NOMO-1 treated with DMSO at 0.1 percent for 48 hours (cell line): Measurements from ENCODE around the gene MAP6.
"Not testable (repeated sequence)": the region's sequence is repeated elsewhere in the genome, so short reads cannot be mapped to it uniquely, and the experiment has no call there.

ENCODE experiments used
- DNase-seq: peaks from one replicate; lab custom pipeline; 2025; ENCODE audit not compliant: unreplicated experiment; lab: John Stamatoyannopoulos, UW

The MAP6 gene

GRCh38 chr11:75593286-75593915 is 75.4 kb downstream of the MAP6 start:
- DNase-seq, result no peak

GRCh38 chr11:75592715-75593114 is 76.1 kb downstream of the MAP6 start:
- DNase-seq, result no peak

DNA sequence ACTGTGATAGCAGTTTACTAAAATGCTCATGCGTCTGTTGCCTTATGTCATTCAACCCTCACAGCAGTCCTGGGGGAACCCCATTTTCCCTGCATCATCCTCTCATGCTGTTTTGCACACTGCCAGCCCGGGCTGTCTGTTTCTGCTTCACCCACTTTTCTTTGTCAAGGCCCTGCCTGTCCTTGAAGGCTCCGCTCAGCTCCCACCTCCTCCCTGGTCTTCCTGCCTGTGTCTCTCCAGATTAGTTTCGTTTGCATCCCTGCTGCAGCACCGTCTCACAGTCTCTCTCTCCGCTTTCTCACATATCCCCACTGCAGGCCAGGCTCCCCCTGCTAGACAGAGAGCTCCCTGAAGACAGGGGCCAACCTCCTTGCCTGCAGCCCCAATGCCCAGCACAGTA is 76.9 kb downstream of the MAP6 start:
- no peak for DNase-seq

DNA sequence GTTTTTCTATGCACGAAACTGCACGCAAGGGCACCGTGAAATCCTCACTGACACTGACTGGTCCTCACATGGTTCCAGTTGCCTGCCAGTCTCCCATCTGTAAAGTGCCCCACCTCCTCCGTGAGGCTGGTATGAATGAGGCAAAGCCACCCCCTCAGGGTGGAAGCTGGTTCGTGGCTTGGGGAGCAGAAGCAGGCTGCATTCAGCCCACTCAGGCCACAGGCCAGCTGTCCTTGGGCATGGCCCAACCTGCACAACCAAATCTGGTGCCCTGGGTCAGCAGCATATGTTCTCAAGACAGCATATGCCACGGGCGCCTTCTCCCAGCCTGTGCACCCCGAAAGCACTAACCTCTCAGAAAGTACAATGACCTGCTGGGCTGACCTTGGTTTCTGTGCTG is 77.5 kb downstream of the MAP6 start:
- no peak for DNase-seq

- DNase-seq, result no peak
Observed at GRCh38 chr11:75589933-75590332, 78.9 kb downstream of the MAP6 start.

DNA sequence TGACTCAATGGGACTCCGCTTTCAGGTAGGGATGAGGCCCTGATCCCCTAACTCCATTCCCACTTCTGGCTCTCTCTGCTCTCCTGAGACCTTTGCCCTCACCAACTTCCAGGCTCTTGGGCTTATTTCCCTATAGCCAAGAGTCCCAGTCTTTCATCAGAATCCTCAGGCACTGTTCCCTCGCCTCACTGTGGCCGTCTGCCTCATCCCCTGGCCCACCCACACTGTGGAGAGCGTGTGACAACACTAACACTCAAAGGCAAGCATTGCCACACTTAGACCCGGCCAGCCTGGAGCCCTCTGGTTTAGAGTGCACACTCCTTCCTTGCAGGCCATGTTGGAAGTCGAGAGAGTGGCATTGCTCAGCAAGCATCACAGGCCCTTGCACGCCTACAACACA is 79.8 kb downstream of the MAP6 start:
- DNase-seq, result no peak

DNA sequence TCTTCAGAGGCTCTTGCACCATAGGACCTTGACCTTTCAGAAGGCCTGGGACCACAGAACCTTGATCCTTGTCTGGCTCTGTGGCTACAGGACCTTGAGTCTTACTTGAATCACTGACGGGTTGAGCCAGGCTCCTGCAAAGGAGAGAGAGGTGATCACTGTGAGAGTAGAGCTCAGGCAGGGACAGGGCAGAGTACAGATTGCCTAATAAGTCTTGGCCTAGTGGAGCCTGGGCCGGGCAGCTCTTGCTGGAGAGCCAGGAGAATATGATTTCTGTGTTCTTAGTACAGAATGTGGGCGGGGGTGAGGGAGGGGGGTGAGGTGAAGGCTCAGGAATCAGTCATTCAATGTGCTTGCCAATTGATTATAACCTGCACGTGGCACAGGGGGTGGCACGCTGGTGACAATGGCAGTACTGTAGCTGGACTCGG is 80.8 kb downstream of the MAP6 start:
- no peak for DNase-seq

DNA sequence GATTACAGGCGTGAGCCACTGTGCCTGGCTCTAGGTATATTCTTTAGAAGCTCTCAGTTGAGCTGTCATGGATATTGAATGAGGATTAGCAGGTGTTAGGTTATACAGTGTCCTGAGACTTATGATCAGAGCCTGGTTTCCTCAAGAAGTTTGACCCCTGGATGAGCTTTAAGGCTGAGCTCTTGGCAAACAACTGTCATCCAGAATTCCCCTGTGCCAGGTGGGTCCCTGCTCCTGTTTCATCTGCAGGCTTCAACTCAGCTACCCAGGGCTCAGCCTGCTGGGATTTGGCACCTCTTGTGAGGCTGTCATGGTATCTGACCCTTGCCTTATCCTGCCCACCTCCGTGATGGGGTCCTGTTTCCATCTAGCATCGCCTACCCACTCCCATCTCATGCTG is 82.4 kb downstream of the MAP6 start:
- no peak for DNase-seq

DNA sequence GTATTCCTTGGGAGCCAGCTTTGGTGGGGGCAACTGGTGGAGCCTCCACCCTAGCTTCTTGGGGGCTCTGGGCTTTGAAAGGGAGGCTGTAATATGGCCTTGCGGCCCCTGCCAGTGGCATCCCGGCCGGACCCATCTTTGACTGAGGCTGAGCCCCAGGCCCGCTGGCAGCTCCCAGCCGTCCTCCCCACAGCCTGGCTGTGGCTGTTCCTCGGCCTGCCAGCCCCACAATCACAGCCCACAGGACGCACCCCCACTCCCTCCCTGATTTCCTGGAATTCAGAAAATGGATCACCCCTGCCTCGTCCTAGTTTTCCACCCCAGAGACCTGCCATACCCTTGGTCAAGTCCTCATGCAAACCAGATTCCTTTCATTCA is 83.6 kb downstream of the MAP6 start:
- DNase-seq, result no peak

DNA sequence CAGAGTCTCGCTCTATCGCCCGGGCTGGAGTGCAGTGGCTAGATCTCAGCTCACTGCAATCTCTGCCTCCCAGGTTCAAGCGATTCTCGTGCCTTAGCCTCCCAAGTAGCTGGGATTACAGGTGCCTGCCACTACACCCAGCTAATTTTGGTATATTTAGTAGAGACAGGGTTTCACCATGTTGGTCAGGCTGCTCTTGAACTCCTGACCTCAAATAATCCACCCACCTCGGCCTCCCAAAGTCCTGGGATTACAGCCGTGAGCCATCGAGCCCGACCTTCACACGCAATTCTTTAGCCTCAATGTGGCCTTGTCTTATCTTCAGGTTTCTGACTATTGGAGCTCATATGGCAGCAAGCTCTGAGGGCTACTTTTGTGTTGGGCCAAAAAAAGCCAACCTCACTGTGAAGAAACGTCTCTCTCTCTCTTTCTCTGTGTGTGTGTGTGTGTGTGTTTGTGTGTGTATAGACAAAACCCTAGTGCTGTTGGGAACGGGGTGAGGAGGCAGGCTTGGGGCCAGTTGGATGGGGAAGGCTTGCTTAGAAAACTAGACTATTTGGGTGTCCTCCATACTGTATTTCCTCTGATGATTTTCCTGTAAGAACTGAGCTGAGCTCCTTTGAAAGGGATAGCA is 84.1 kb downstream of the MAP6 start:
- DNase-seq, result not testable (repeated sequence)

DNA sequence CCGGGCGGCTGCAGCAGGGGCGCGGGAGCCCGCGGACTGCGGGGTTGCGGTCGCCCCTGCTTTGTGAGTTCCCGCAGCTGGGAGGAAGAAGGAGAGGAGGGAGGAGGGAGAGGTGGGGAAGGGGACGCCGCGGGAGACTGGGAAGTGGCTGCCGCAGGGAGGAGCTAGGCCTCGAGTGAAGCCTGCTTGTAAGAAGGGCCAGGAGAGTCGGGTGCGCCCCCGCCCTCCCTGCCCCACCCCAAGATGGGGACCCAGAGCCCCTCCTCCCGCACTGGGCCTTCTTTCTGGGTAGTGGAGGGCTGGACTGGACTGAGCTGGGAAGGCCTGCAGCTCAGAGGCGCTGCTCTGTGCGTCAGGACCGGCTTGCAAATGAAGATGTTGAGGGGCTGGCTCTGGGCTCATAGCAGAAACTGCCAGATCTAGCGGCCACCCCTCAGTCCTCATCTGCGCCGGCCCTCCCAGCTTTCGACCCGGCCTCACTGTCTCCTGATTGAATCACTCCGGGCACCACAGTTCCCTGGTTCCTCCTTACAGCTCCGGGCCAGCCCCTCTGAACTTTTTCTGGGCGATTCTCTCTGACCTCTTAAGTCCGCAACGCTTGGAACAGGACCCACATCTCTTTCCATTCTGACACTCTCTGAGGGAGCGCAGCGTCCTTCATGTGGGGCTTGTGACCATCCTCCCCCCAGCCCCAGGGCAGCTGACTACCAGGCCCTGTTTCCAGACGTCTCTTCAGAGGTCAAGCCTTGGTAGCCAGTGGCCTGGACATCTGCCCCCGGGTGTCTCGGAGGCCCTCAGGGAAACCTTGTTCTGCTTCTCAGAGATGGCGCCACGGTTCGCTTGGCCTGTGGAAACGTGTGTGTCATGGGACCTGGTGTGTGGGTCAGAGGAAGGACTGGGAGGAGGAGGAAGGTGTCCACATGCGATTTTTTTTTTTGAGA is 84.8 kb downstream of the MAP6 start:
- no peak for DNase-seq

DNA sequence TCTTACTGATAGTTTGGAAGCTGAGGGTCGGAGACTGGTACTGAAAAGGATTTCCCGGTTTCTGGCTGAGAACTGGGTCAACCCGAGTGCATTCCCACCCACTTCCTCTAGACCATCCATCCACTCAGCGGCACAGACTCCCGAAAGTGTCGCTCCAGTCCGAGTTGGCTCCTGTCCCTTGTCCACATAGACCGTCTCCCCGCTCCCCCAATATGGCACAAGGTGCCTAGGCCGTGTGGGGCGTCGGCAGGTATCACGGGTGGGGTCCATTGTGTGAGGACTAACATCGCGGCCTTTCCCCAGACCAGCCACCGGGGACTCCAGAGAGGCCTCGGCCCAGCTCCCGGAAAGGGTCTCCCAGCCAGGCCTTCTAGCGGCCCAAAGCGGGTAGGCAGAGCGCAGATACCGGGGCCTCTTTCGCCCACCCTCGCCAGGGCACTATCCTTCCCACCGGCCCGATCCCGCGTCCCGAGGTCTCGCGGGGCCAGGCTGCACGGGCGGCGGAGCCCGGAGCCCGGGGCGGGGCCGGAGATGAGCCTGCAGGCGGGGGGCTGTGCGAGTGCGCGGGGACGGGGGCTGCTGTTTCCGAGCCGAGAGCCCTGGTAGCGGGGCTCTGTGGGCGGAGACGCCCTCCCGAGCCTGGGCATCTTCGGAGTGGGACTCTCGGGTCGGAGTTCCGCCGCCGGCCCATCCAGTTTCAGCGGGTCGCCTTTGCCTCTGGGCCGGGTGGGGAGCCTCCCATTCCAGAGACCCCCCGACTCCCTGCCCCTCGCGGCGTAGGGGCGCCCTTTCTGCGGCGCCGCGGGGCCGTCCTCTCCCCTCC is 85.7 kb downstream of the MAP6 start:
- peak; percentile 54 for DNase-seq

DNA sequence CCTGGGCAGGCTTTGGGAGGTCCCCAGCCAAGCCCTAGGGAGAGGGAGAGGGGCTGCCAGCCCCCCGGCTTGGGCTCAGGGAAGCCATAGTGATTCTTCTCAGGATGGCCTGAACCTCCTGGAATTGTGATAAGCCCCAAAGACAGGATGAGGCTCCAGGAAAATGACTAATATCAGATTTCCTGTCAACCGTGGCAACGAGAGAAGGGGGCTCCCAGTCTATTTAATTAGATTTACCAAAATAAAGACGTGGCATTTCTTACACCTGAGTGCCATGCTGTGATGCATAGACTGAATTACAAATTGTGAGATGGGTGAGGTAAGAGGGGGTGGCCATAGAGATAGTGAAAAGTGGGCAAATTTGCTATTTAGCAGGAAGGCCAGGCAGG is 86.3 kb downstream of the MAP6 start:
- DNase-seq, result no peak

DNA sequence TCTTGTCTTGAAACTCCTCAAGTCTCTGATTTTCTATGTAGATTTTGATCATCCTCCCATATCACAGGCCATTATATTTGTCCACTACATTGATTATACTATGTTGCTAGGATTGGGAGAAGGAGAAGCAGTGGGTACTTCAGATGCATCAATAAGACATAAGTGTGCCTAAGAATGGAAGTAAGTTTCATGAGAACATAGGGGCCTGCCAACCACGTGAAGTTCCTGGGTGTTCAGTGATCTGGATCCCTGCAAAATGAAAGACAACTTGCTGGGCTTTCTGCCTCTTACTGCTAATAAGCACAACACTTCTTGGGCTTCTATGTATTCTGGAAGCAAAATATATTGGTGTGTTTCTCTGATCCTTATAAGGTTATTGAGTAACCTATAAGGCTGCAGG is 89.0 kb downstream of the MAP6 start:
- no peak for DNase-seq

- DNase-seq, result no peak
Observed at GRCh38 chr11:75578977-75579376, 89.9 kb downstream of the MAP6 start.

DNA sequence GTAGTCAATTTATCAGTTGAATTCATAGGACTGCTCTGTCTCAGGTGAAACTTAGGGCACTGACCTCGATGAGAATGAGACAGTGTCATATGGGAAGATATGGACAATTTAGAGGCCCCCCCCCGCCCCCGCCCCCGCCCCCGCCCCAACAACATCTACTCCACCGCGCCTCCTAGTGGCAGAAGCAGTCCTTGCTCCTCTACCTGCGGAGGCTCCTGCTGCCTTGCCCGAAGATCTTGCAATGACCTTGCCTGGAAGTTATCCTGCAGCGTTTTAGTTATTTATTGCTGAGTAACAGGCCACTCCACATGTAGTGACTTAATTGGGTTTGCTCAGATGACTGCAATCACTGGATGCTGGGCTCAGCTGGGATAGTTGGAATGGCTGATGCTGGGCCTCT is 91.6 kb downstream of the MAP6 start:
- no peak for DNase-seq

DNA sequence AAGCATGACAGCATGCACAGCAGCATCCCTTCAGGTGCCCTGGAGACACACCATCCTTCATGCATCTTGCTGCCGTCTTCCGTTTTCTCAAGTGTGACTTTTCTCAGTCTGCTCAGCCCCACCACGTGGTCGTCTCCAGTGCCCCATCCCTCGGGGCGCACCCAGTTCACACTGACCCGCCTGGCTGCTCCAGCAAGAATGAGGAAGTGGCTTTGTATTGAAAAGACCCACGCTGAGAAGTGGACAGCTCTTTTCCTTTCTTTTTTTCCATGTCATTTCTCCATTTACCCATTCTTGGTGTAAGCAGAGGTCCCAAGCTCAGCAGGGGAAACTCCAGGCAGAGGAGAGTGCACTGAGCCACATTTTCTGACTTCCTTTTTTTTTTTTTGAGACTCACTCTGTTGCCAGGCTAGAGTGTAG is 92.3 kb downstream of the MAP6 start:
- DNase-seq, result peak; percentile 67

DNA sequence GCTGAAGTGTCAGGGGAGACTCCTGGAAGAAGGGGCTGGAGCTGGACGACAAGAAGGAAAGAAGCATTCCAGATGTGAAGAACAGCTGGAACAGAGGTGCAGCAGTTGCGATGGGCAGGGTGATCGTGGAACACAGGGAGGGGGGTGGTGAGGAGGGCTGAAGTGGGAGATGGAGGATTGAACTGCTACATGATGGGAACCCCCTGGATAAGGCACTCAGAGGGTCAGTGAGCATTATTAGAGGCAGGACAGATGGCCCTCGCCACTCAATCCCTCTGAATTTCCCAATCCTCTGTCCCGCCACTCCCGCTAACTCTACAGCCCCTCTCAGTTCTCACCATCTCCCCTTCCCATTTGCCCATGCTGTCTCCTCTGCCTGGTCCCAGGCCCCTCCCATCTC is 92.8 kb downstream of the MAP6 start:
- no peak for DNase-seq

GRCh38 chr11:75574698-75575602 is 93.9 kb downstream of the MAP6 start:
- DNase-seq, result no peak

DNA sequence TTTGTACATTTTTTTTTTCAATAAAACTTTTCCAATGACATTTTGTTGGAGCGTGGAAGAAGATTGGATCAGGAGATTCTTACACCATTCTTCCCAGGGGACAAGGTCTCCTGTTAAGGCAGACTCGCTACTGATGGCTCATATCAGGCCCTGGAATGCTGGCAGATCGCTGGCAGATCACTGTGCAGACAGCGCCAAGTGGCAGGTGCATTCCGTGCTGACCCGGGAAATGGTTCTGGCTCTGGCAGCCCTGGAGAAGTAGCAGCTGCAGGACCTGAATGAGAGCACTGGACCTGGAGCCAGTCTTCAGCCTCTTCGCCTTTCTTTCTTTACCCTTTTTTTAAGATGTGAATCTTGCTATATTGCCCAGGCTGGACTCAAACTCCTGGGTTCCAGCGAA is 96.1 kb downstream of the MAP6 start:
- no peak for DNase-seq
